Coronary artery (tissue), 2 donors: ENCODE data around the gene METTL1.
"Not testable (repeated sequence)": the region's sequence is repeated elsewhere in the genome, so short reads cannot be mapped to it uniquely, and the experiment has no call there.

Experiments used
- DNase-seq: peaks from one replicate; pipeline ENCODE4 v3.0.0-alpha.2; 2017; ENCODE audit warnings: low spot score
- H3K27ac ChIP-seq, 2 donors: fragments of 200-600 bp; sonication (generic); one replicate each; pipeline ENCODE4 v1.5.1; 2016 to 2019
- H3K4me3 ChIP-seq: fragments of 200-600 bp; sonication (generic); 2 replicates; pipeline ENCODE4 v1.5.1; 2016; ENCODE audit warnings: mild to moderate bottlenecking, moderate library complexity
- TF ChIP-seq, protein P1 (sequence below): fragments of 200-600 bp; sonication (generic); IDR thresholded peaks from one replicate; pipeline ENCODE4 v1.5.1; 2019; ENCODE audit warnings: antibody characterized with exemption

METTL1 gene

DNA sequence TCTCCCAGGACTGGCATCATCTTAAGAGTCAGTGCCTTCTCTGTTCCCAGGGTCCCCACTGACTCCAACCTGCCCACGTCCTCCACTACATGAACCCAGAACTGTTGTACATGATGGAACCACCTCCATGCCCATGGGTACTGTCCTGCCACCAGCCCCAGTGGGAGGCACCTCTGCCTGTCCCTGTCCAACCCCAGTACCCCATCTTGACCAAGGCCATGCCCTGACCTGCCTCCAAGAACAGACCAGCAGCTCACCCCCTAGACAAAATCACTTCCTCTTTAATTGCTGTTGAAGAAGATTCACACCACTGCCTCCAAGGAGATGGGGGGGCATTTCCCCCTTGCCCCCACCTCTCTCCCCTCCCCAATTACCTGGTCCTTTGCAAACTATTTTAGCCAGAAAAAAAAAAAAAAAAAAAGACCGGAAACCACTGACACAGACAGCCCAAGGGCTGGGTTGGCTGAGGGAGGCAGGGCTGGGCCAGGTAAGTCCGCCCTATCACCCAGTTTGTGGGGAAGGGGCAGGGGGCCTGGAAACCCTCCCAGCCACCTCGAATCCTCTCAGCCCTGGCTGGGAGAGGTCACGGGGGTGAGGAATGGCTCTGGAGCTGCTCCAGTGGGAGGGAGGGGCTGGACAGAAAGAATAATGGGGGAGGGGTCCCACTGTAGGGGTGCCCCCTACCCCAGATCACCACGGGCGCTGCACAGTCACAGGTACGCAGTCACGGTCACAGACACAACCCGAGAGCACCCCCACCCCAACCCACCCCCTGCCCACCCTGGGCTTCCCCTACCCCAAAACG lies 46.8 kb downstream of the METTL1 start:
- TF ChIP-seq, protein P1, sequence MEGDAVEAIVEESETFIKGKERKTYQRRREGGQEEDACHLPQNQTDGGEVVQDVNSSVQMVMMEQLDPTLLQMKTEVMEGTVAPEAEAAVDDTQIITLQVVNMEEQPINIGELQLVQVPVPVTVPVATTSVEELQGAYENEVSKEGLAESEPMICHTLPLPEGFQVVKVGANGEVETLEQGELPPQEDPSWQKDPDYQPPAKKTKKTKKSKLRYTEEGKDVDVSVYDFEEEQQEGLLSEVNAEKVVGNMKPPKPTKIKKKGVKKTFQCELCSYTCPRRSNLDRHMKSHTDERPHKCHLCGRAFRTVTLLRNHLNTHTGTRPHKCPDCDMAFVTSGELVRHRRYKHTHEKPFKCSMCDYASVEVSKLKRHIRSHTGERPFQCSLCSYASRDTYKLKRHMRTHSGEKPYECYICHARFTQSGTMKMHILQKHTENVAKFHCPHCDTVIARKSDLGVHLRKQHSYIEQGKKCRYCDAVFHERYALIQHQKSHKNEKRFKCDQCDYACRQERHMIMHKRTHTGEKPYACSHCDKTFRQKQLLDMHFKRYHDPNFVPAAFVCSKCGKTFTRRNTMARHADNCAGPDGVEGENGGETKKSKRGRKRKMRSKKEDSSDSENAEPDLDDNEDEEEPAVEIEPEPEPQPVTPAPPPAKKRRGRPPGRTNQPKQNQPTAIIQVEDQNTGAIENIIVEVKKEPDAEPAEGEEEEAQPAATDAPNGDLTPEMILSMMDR: no peak
- no peak for DNase-seq
- Histone ChIP-seq H3K4me3 (peak overlapping the region; percentile 93), H3K27ac (no peak overlapping the region)

DNA sequence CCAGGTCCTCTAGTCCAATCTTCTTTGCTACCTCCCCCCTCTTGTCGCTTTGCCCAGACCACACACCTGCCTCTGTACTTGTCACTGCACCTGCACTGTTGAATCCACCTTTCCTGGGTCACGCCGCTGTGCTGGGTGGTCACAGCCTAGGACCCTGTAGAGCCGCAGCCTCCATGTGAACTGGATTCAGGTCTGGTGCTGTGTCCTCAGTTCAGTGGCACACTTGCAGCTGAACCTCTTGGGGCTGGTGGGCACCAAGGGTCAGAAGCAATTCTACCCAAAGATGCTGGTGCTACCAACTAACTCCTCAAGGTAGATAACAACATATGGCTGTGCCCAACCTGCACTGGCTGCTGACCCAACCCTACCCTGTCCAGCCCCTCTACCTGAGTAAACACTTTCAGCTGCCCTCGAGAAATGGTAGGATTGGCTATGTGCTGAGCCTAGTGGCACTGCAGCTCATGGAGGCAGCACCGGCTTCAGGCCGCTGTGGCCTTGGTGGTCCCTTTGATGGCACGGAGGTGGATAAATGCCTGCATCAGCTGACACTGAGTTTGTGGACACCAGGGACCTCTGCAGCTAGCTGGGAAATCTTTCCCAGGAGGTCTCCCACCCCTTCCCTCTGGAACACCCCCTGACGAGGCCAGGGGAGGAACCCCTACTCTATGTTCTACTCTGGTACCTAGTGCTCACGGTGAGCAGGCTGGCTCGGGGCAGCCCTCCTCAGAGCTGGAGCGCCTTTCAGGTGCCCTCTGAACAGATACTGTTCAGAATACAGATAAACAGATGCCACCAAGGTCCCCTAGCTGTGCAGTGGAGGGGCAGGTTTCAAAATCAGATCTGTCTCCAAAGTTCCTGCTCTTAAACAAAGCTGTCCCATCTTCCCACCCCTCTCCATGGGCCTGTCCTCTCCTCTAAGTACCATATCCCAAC lies 47.6 kb downstream of the METTL1 start:
- TF ChIP-seq, protein P1: no peak
- Histone ChIP-seq H3K4me3 (no peak overlapping the region), H3K27ac (no peak overlapping the region)
- DNase-seq: no peak

DNA sequence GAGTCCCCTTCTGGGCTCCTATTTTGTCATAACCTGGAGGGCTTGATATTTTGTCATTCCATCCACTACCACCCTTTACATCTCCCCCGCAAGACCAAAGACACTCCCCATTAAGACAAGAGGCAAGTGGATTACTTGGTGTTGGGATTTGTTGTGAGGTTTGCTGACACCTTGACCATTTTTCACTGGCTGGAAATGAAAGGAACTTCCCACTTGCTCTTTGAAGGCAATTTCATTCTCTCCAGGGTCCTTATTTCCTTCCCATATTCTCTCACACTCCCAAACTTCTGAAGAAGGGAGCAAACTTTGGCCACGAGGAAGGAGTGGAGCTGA lies 48.3 kb downstream of the METTL1 start:
- DNase-seq: no peak
- TF ChIP-seq, protein P1: no peak
- Histone ChIP-seq H3K4me3 (no peak overlapping the region), H3K27ac (no peak overlapping the region)

DNA sequence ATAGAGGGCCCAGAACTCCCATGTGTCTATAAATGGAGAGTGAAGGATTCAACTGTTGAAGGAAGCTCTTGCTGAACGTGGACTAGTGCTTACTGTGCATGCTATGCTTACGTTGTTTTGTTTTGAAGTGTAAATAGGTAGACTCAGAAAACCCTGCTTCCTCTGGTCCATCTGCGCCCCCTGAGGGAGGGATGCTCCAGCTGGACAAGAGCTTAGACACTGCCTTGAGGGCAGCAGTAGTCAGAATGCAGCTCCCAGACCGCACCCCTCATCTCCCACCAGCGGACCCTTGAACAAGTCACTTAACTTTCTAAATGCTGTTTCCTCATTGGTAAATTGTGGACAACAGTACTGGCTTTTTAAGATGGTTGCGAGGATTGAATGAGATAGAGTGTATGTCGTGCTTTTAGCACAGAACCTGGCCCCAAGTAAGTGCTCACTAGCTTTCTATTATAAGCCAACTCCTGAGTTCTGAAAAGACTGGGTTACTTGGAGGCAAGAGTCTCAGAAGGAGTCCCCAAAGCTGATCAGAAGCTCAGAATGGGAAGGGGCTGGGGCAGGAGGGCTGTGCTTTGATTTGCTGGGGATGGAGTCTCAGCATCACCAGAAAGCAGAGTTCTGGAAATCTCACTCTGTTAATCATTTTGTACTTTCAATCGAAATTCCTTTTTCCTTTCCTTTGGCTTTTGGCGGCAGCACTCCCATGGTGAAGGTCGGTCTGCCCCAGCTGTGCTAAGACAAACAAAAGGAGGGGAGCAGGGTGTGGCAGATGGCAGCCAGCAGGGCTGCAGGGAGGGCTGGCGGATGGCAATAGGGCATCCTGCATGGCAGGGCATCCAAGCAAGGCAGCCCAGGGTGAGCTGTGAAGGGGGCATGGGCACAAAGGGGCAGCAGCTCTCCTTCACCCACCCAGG lies 48.9 kb downstream of the METTL1 start:
- no peak for DNase-seq
- no peak overlapping the region for H3K27ac ChIP-seq
- H3K4me3 ChIP-seq: no peak overlapping the region
- TF ChIP-seq, protein P1: no peak

DNA sequence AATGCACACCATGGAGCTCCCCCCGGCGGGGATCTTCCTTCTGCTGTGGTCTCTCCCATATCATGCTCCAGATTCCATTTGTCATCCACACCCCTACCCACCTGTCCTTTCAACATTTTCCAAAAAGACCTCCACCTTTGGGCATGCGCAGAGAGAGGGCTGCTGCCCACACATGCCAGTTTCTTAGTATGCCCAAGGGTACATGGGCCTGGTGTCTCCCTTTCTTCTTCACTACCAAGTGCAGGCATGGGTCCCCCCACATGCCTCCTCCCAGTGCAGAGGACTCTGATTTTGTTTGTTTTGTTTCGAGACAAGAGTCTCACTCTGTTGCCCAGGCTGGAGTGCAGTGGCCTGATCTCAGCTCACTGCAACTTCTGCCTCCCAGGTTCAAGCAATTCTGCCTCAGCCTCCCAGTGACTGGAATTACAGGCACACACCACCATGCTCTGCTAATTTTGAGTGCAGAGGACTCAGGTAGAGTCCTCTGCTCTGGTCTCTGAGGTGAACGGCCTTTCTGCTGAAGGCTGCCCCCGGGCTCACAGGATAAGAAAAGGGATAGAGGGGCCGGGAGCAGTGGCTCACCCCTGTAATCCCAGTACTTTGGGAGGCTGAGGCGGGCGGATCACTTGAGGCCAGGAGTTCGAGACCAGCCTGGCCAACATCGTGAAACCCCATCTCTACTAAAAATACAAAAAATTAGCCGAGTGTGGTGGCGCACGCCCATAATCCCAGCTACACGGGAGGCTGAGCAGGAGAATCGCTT lies 49.9 kb downstream of the METTL1 start:
- DNase-seq, H3K27ac ChIP-seq, H3K4me3 ChIP-seq: not testable (repeated sequence)

DNA sequence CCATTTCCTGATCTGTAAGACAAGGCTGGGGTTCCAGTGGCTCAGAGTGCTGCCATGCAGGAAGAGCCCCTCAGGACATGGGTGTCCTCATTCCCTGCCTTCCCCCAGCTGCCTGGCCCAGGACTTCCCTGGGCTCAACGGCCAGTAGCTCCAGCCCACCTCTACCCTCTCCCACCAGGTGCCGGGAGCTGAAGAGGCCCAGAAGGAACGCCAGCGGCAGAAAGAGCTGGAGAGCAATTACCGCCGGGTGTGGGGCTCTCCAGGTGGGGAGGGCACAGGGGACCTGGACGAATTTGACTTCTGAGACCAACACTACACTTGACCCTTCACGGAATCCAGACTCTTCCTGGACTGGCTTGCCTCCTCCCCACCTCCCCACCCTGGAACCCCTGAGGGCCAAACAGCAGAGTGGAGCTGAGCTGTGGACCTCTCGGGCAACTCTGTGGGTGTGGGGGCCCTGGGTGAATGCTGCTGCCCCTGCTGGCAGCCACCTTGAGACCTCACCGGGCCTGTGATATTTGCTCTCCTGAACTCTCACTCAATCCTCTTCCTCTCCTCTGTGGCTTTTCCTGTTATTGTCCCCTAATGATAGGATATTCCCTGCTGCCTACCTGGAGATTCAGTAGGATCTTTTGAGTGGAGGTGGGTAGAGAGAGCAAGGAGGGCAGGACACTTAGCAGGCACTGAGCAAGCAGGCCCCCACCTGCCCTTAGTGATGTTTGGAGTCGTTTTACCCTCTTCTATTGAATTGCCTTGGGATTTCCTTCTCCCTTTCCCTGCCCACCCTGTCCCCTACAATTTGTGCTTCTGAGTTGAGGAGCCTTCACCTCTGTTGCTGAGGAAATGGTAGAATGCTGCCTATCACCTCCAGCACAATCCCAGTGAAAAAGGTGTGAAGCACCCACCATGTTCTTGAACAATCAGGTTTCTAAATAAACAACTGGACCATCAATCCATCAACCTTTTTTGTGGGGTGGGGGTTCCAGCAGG lies 51.0 kb downstream of the METTL1 start:
- TF ChIP-seq, protein P1: no peak
- Histone ChIP-seq H3K4me3 (no peak overlapping the region), H3K27ac (no peak overlapping the region)
- no peak for DNase-seq
